Stomach smooth muscle (tissue), 2 donors: ENCODE measurements around the gene LSP1.
"Not testable (repeated sequence)": the region's sequence is repeated elsewhere in the genome, so short reads cannot be mapped to it uniquely, and the experiment has no call there.

Experiments
- H3K27ac ChIP-seq: one replicate; pipeline ENCODE4 v1.7.0; 2013; ENCODE audit warnings: mild to moderate bottlenecking, low read length, inconsistent platforms
- H3K27me3 ChIP-seq, 2 donors: one replicate each; pipeline ENCODE4 v1.7.0; 2013; ENCODE audit warnings: low read length in 2 of 2; ENCODE audit not compliant: insufficient read depth in 2 of 2, control insufficient read depth in 1 of 2
- H3K36me3 ChIP-seq, 2 donors: one replicate each; pipeline ENCODE4 v1.7.0; 2013; ENCODE audit warnings: low read length in 2 of 2; ENCODE audit not compliant: control insufficient read depth in 2 of 2, insufficient read depth in 2 of 2
- H3K4me1 ChIP-seq: one replicate; pipeline ENCODE4 v1.7.0; 2013; ENCODE audit warnings: low read length; ENCODE audit not compliant: control insufficient read depth, insufficient read depth
- H3K4me3 ChIP-seq, 2 donors: one replicate each; pipeline ENCODE4 v1.7.0; 2013; ENCODE audit warnings: low read length in 2 of 2
- H3K9ac ChIP-seq, 2 donors: one replicate each; pipeline ENCODE4 v1.7.0; 2013; ENCODE audit warnings: low read length in 2 of 2, mild to moderate bottlenecking in 1 of 2
- H3K9me3 ChIP-seq, 2 donors: one replicate each; pipeline ENCODE4 v1.7.0; 2013; ENCODE audit warnings: low read length in 2 of 2; ENCODE audit not compliant: control insufficient read depth in 2 of 2
- donor health status: healthy.
- donor health status: Pancreatic carcinoma.

The LSP1 gene

DNA sequence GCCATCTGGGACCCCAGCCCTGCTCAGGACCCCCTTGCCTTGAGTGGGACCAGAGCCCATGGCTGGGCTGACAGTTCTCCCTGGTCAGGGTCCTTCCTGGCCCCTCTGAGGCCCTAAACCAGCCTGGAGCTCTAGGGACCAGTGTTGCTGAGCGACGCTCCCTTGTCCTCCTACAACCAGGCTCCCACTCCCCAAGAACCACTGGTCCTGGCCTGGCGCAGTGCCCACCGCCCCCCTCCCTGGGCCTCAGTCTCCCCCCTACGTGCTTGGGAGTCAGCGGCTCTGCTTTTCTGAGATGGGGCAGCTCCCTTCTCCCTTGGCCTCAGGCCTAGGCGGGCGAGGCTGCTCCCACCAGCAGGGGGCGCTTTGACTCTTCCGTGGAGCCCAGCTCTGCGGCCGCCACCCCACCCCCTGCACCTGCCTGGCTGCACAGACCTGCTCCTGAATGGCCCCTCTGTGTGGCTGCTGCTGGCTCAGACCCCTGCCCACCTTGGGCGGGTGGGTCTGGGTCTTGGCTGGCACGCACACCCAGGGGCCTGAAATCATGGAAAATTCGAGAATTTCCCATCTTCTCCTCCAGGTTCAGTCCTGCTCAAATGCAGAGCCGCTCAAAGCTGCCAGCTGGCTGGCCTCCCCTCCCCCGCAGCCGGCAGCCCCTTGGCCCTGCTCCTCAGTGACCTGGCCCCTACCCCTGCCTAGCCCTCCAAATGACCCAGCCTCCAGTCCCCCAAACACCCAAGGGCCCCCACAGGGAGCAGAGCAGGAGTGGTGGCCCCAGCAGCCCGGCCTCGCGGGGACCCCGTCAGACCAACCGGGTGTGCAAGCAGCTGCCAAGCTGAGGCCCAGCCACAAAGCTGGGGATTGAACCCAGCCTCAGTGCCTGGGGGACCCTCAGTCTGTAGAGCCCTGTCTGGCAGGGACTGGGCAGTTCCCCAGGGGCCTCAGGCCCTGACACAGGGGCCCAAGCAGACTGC, 29.7 kb downstream of the LSP1 start:
- H3K9ac ChIP-seq = no peak overlapping the region
- peaks cover 6 to 13% of the 10 kb centered on the region in 2 donors for H3K36me3 ChIP-seq
- no peaks in the 10 kb centered on the region for H3K9me3 ChIP-seq
- H3K4me3 ChIP-seq = no peak overlapping the region
- peaks cover 37% of the 10 kb centered on the region for H3K4me1 ChIP-seq
- H3K27me3 ChIP-seq = no peaks in the 10 kb centered on the region
- no peak overlapping the region for H3K27ac ChIP-seq

DNA sequence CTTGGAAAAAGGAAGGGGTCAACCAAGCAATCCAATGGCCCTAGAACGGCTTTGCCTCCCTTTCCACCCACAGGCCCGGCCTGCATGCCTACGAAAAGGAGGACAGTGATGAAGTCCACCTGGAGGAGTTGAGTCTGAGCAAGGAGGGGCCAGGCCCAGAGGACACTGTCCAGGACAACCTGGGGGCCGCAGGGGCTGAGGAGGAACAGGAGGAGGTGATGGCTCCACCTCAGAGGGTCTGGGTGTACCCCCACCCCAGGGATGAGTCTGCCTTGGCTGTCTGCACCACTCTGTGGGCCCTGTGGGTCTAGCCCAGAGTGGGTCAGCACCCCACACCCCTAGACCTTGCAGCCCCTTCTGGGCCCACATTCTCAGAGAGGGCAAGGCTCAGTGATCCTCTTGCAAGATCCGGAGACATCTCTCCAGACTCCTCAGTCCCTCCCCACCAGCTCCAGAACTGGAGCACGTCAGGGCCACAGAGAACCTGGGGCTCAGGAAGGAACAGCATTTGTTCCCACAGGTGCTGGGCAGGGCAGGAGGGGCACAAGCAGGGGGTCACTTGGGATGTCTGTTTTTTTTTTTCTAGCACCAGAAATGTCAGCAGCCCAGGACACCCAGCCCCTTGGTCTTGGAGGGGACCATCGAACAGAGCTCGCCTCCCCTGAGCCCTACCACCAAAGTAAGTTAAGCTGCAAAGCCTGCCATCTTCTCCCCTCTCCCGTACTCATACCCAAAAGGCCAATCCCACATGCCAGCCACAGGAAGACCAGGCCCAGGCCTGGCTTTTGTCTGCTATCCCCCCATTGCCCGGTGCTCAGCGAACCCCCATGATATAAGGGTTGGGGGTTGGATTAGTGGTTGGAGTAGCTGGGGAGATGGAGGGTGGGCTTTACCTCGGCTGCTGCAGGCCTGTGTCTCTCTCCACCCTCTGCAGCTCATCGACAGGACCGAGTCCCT, 30.7 kb downstream of the LSP1 start:
- Histone ChIP-seq H3K9me3 (no peaks in the 10 kb centered on the region), H3K4me1 (peaks cover 31% of the 10 kb centered on the region), H3K9ac (no peak overlapping the region), H3K27ac (no peak overlapping the region), H3K4me3 (no peak overlapping the region), H3K36me3 (peaks cover 6 to 13% of the 10 kb centered on the region in 2 donors), H3K27me3 (no peaks in the 10 kb centered on the region)

DNA sequence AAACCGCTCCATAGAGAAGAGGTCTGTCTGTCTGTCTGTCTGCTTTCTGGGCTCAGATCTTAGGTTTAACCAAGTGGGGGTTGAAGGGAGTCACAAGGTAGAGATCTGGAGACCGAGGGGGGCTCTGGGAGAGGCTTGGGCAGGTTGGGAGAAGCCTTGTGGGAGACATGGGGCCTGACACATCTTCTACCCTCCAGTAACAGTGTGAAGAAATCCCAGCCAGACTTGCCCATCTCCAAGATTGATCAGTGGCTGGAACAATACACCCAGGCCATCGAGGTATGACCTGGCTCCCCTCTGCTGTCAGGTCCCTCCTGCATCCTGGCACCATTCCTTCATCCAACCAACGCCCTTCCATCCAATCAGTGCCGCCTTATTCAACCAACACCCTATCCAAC, 31.4 kb downstream of the LSP1 start:
- Histone ChIP-seq H3K4me1 (peaks cover 31% of the 10 kb centered on the region), H3K36me3 (peaks cover 6 to 13% of the 10 kb centered on the region in 2 donors), H3K27ac (no peak overlapping the region), H3K27me3 (no peaks in the 10 kb centered on the region), H3K4me3 (no peak overlapping the region), H3K9ac (no peak overlapping the region), H3K9me3 (no peaks in the 10 kb centered on the region)

DNA sequence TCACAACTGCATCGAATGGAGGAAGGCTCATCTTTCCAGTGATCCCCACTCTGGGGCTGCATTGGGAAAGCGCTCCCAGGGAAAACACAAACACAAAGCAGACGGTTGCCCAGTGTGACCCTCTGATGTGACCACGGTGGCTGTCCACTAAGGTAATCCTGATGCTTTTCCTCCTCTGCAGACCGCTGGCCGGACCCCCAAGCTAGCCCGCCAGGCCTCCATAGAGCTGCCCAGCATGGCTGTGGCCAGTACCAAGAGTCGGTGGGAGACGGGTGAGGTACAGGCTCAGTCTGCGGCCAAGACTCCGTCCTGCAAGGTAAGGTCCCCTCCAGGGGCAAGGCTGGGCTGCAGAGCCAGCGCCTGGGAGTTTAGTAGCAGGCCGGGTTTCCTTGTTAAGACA, 33.7 kb downstream of the LSP1 start:
- H3K27me3 ChIP-seq, H3K9ac ChIP-seq, H3K4me3 ChIP-seq, H3K9me3 ChIP-seq, H3K27ac ChIP-seq: not testable (repeated sequence)
- peaks cover 6 to 13% of the 10 kb centered on the region in 2 donors for H3K36me3 ChIP-seq
- H3K4me1 ChIP-seq = peaks cover 13% of the 10 kb centered on the region

DNA sequence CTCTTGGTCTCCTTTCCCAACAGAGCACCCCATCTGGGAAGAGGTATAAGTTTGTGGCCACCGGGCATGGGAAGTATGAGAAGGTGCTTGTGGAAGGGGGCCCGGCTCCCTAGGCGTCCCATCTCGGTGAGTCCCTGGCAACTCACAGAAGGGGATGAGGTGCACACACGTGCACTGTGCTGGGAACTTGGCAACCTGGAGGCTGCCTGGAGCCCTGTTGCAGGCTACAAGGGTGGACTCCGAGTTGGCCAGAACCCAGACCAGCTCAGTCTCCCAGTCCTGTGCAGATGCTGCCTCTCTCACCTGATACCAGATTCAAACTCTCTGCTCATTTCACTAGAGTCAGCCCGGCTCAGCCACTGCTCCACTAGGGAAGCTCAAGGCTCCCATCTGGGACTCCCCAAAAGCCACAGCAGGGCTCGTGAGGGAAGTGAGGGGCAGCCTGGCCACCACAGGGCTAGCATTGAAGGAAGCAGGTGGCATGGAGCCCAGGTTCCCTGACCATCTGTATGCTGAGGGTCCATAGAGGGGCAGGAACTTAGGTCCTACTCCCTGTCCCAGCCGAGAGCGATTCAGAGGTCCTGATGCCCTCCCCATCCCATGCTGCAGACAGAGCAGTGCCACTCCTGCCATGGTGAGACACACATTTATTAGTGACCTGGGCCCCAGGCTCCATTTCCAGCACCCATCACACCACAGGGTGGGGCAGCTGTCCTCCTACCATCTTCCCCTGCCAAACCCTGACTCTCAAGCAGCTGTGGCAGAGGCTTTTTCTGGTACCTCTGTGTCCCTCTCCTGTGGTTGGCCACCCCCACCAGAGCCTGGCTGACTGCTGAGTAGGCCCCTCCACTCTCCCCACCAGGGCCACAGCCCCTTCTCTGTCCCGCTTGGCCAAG, 34.8 kb downstream of the LSP1 start:
- H3K27me3 ChIP-seq = no peaks in the 10 kb centered on the region
- peak overlapping the region in 1 of 2 donors; percentile 15 for H3K9ac ChIP-seq
- peaks cover 2% of the 10 kb centered on the region for H3K4me1 ChIP-seq
- H3K9me3 ChIP-seq = no peaks in the 10 kb centered on the region
- H3K27ac ChIP-seq = no peak overlapping the region
- H3K4me3 ChIP-seq = no peak overlapping the region
- peaks cover 6 to 13% of the 10 kb centered on the region in 2 donors for H3K36me3 ChIP-seq

DNA sequence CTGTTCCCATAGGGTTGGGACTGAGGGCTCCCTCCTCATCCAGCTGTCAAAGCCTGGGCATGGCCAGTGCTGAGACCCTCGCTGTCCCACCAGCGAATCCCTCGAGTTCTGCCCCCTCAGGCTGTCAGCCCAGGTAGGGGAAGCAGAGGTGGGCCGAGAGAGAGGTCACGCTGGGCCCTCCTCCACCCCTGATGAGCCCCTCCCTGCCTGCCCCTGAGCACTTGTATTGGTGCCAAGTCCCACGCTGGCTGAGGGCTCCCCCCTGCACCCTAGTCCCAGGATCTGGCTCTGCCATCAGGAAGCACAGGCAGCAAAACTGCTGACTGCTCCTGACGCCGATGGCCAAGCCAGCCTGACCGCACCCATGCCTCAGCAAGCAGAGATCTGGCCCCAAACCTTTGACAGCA, 35.5 kb downstream of the LSP1 start:
- H3K27me3 ChIP-seq = no peaks in the 10 kb centered on the region
- peaks cover 6 to 13% of the 10 kb centered on the region in 2 donors for H3K36me3 ChIP-seq
- H3K9ac ChIP-seq = no peak overlapping the region
- no peaks in the 10 kb centered on the region for H3K9me3 ChIP-seq
- H3K4me1 ChIP-seq = no peaks in the 10 kb centered on the region
- no peak overlapping the region for H3K4me3 ChIP-seq
- no peak overlapping the region for H3K27ac ChIP-seq

DNA sequence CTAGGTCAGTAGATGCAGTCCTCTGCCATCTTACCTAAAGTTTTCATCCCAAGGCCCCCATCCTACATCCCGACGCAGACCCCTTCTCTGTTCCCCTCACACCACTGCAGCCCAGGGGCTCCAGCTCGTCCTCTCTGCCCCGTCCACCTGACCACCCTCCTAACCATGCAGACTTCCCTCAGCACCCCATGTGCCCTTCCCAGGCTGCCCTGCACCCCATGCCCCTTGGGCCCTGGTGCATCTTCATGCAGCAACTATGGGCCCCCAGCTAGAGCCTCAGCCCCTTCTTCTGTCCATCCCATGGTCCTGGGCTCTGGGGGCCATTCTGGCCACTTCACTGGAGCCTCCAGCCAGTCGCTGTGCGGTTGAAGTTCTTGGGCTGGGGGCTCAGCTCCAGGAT, 35.9 kb downstream of the LSP1 start:
- Histone ChIP-seq H3K4me3 (no peak overlapping the region), H3K36me3 (peaks cover 6 to 13% of the 10 kb centered on the region in 2 donors)

DNA sequence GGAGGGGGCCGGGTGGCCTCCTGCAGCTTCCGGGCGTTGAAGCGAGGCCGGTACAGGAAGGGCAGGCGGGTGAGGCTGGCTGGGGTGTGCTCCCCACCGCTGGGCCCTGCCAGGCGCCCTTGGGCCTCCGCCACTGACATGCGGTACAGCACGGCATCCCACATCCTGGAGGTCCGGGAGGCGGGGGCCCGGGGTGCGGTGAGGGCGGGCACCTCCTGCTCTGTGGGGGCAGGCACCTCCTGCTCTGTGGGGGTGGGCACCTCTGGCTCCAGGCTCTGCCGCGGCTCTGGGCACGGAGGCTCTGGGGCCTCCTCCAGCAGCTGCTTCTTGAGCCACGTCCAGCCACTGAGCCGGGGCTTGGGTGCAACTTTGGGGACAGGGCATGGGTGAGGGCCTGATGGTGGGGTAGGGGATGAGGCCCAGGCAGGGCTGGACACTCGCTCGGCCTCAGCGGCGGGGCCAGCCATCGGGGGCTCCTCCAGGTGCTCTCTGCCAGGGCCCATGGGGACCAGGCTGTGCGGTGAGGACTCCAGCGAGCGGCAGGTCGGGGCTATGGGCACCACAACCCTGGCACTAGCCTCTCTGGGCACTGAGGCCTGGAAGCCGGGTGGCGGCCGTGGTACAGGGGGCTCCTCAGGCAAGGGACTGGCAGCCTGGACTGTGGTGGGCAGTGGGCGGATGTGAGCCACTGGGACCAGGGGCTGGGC, 36.5 kb downstream of the LSP1 start:
- Histone ChIP-seq H3K4me3 (no peak overlapping the region), H3K4me1 (no peaks in the 10 kb centered on the region), H3K27ac (no peak overlapping the region), H3K9me3 (no peaks in the 10 kb centered on the region), H3K27me3 (no peaks in the 10 kb centered on the region), H3K9ac (no peak overlapping the region), H3K36me3 (peaks cover 6 to 11% of the 10 kb centered on the region in 2 donors)

More for the DNA sequence above, 35.9 kb downstream of the LSP1 start:
- Histone ChIP-seq H3K27me3 (no peaks in the 10 kb centered on the region), H3K9ac (no peak overlapping the region), H3K4me1 (no peaks in the 10 kb centered on the region), H3K27ac (no peak overlapping the region), H3K9me3 (no peaks in the 10 kb centered on the region)

DNA sequence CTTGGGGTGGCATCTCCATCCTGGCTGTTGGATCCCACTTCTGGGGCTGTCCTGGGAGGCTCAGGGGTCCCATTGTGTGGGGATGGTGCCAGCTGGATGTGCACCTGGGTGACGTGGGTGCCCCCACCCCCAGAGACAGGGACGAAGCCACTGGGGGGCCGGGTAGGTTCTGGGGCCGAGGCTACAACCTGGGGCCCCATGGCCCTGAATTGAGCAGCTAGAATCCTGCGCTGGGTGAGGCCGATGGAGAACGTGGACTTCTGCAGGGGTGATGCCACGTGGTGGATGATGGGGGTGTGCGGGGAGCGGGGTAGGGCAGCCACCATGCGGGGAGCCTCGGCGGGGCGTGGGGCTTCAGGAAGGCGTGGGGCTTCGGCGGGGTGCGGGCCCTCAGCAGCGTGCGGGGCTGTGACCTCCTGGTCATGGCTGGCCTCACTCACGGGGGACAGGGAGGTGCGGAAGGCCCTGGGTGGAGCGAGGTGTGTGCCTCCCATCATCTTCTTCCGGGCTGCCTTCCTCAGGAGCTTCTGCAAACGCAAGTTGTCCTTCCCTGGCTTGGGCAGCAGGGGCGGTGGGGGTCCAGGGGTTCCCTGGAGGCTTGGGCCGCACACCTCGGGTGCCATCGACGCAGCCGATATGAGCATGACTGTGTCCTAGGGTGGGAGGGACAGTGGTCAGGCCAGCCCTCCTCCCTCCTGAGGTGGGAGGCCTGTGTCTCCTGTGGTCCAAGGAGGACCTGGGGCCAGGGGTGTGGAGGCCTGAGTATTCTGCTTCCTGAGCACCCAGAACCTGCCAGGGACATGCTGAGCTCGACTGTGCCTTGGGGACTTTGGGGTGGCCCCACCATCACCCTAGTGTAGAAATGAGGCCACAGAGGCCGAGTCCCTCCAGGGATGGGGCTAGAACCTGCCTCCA, 37.3 kb downstream of the LSP1 start:
- Histone ChIP-seq H3K4me3 (no peak overlapping the region), H3K27me3 (no peaks in the 10 kb centered on the region), H3K36me3 (peaks cover 4 to 5% of the 10 kb centered on the region in 2 donors), H3K9me3 (no peaks in the 10 kb centered on the region), H3K9ac (no peak overlapping the region), H3K27ac (no peak overlapping the region), H3K4me1 (no peaks in the 10 kb centered on the region)
